Glutamatergic neuron (in vitro differentiated cells): Measurements from ENCODE around the gene RCSD1. TPM values are rescaled to one million over a fixed set of nuclear protein-coding genes. Genes with fewer than 3 reads are reported as not detected.

Source experiments
- DNase-seq: peaks from one replicate; pipeline ENCODE4 v3.0.0; 2022
- H3K27ac Mint-ChIP-seq: one replicate; pipeline ENCODE4 v1.8.0; 2020; ENCODE audit warnings: mild to moderate bottlenecking, mixed read lengths, inconsistent platforms; ENCODE audit not compliant: unreplicated experiment
- H3K27me3 Mint-ChIP-seq: one replicate; pipeline ENCODE4 v1.8.0; 2020; ENCODE audit warnings: mild to moderate bottlenecking, moderate library complexity, mixed read lengths, inconsistent platforms; ENCODE audit not compliant: unreplicated experiment
- H3K36me3 Mint-ChIP-seq: one replicate; pipeline ENCODE4 v1.8.0; 2020; ENCODE audit warnings: mild to moderate bottlenecking, mixed read lengths, inconsistent platforms; ENCODE audit not compliant: unreplicated experiment
- H3K4me1 Mint-ChIP-seq: one replicate; pipeline ENCODE4 v1.8.0; 2020; ENCODE audit warnings: mild to moderate bottlenecking, low read depth, mixed read lengths, inconsistent platforms; ENCODE audit not compliant: unreplicated experiment
- H3K4me3 Mint-ChIP-seq: one replicate; pipeline ENCODE4 v1.8.0; 2020; ENCODE audit warnings: mild to moderate bottlenecking, mixed read lengths, inconsistent platforms; ENCODE audit not compliant: unreplicated experiment
- H3K9me3 Mint-ChIP-seq: one replicate; pipeline ENCODE4 v1.8.0; 2020; ENCODE audit warnings: mild to moderate bottlenecking, moderate library complexity, mixed read lengths, inconsistent platforms; ENCODE audit not compliant: unreplicated experiment
- total RNA-seq: library from RNA; stranded (reverse); fragmentation: NEBNext Ultra II Directional; extraction: Animal tissue kit (Norgen Biotek cat#: 25700); gene quantifications from one replicate; pipeline ENCODE4 v1.2.1, GENCODE V29; 2021; ENCODE audit not compliant: unreplicated experiment
- TF ChIP-seq, protein P1 (sequence below): fragments of 200-600 bp; sonication (generic); IDR thresholded peaks from one replicate; pipeline ENCODE4 v1.5.0; 2021; ENCODE audit not compliant: partially characterized antibody, unreplicated experiment

RCSD1 gene
- total RNA-seq, 1 donor from 2014 or later: not detected

DNA sequence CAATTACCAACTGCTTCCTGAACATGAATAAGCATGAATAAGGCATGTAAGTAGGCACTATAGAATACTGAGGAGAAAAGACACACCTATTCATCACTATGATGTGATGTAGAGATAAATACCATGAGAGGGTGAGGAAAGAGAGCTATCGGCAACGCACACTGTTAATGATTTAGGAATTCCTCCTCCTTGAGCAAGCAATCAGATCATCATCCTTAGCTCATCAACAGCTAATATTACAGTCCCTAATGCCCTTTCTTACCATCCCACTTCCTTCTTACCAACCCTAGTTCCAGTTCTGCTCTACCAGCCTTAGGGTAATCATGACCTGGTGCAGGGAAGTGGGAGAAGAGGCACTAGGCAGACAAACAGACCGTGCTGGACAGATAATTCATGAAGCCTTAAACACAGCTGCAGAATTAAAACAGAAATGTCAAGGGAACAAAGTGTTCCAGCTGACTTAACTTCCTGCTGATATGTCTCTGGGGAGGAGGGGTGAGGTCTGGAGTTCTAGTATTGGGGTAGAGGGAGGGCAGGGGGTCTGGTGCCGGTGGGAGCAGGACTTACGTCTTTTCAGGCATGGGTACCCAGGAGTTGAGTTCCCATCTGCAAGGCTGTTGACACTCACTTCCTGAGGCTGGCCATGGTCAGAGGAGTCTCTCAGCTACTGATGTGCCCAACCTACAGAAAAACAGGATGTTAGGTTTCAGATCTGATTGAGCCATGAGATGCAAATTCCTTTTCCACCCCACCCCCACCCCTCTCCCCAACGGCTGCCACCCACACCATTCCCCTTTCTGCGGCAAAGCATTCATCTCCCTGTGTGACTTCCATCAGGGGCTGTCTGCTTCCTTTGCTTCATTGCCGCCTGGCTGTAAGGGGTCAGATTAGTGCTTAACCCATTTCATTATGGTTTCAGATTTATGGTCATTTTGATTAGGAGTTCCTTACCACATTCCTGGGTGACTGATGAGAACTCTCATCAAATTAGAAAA is 12.6 kb upstream of the RCSD1 start:
- no peak overlapping the region for H3K27ac Mint-ChIP-seq
- H3K36me3 Mint-ChIP-seq: peaks cover 9% of the 10 kb centered on the region
- DNase-seq: no peak
- H3K4me1 Mint-ChIP-seq: peaks cover 8% of the 10 kb centered on the region
- TF ChIP-seq, protein P1, sequence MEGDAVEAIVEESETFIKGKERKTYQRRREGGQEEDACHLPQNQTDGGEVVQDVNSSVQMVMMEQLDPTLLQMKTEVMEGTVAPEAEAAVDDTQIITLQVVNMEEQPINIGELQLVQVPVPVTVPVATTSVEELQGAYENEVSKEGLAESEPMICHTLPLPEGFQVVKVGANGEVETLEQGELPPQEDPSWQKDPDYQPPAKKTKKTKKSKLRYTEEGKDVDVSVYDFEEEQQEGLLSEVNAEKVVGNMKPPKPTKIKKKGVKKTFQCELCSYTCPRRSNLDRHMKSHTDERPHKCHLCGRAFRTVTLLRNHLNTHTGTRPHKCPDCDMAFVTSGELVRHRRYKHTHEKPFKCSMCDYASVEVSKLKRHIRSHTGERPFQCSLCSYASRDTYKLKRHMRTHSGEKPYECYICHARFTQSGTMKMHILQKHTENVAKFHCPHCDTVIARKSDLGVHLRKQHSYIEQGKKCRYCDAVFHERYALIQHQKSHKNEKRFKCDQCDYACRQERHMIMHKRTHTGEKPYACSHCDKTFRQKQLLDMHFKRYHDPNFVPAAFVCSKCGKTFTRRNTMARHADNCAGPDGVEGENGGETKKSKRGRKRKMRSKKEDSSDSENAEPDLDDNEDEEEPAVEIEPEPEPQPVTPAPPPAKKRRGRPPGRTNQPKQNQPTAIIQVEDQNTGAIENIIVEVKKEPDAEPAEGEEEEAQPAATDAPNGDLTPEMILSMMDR: no peak
- H3K27me3 Mint-ChIP-seq: peaks cover 2% of the 10 kb centered on the region
- peaks cover 4% of the 10 kb centered on the region for H3K9me3 Mint-ChIP-seq
- H3K4me3 Mint-ChIP-seq: no peak overlapping the region

DNA sequence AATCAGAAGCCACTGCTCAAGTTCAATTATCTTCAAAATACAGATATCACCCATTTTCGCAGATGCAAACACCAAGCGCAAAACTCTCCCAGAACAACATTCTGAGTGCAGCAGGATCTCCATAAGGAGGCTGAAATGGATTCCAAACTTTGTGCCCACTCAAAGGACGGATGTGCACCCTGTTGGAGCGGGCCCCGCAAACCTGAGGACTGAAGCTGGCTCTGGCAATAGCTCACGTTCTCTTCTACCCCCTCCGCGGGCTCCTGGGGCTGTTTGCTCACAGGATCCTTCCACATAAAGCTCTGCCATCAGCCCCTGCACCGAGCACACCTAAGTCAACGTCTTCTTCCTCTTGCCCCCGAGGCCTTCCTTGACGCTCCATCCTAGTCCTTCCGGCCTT is 11.7 kb upstream of the RCSD1 start:
- H3K36me3 Mint-ChIP-seq: peaks cover 9% of the 10 kb centered on the region
- H3K27me3 Mint-ChIP-seq: peaks cover 2% of the 10 kb centered on the region
- TF ChIP-seq, protein P1: no peak
- H3K27ac Mint-ChIP-seq: no peak overlapping the region
- no peak for DNase-seq
- peaks cover 4% of the 10 kb centered on the region for H3K9me3 Mint-ChIP-seq
- peaks cover 8% of the 10 kb centered on the region for H3K4me1 Mint-ChIP-seq
- H3K4me3 Mint-ChIP-seq: no peak overlapping the region

DNA sequence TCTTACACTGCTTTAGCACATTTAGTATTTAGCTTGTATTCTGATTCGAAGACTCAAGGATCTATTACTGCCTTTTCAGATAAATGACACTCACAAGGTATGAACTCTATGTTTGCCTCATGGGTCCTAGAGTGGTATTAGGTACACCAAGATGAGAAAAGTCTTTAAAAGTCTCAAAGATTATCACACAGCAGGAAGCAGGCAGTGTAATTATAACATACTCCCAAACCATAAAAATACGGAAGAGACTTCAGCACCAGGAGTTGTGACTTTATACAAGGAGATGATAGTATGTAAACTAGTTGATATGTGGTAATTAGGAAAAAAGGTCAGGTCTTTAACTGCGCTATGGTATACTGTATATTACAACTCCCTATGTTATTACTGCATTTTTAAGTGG is 11.2 kb upstream of the RCSD1 start:
- H3K9me3 Mint-ChIP-seq: peaks cover 4% of the 10 kb centered on the region
- TF ChIP-seq, protein P1: no peak
- no peak overlapping the region for H3K27ac Mint-ChIP-seq
- peaks cover 9% of the 10 kb centered on the region for H3K36me3 Mint-ChIP-seq
- no peak overlapping the region for H3K4me3 Mint-ChIP-seq
- peaks cover 8% of the 10 kb centered on the region for H3K4me1 Mint-ChIP-seq
- no peak for DNase-seq
- H3K27me3 Mint-ChIP-seq: peaks cover 2% of the 10 kb centered on the region

DNA sequence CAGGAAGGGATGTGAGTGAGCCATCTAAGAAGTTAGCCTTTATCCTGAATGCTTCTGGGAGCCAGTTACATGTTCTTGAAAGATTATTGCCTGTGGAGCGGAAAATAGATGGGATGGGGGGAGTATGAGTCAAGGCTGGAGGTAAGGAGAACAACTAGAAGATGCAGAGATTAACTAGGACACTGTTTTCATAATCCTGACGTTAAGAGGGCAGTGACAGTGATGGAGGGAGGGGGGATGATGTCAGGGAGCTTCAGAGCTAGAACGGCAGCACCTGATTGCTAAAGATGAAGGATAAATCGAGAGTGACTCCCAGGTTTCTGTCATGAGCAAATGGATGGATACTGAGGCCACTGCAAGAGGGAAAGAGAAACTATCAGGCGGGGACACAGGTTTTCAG is 10.0 kb upstream of the RCSD1 start:
- Mint-ChIP-seq H3K36me3 (peaks cover 5% of the 10 kb centered on the region), H3K4me3 (no peak overlapping the region), H3K9me3 (peaks cover 2% of the 10 kb centered on the region), H3K4me1 (peaks cover 8% of the 10 kb centered on the region), H3K27ac (no peak overlapping the region), H3K27me3 (peaks cover 5% of the 10 kb centered on the region)
- TF ChIP-seq, protein P1: no peak
- DNase-seq: no peak

DNA sequence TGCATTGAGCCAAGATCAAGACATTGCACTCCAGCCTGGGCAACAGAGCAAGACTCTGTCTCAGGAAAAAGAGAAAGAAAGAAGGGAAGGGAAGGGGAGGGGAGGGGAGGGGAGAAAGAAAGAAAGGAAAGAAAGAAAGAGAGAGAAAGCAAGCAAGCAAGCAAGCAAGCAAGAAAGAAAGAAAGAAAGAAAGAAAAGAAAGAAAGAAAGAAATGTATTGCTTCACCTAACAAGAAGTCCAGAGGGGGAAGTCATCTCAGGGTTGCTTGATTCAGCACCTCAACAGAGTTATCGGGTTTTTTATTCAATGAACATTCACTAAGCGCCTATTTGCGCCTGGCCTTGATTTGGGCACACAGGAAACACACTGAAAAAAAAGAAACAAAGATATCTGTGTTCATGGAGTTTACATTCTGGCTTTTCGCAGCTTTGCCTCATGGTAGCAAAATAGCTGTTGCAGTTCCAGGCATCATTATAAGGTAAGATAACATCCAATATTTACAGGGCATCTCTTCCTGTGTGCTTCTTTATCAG is 8.2 kb upstream of the RCSD1 start:
- Mint-ChIP-seq H3K27me3 (peaks cover 6% of the 10 kb centered on the region), H3K4me1 (peaks cover 9% of the 10 kb centered on the region), H3K9me3 (peaks cover 2% of the 10 kb centered on the region), H3K27ac (no peak overlapping the region), H3K36me3 (no peaks in the 10 kb centered on the region), H3K4me3 (no peak overlapping the region)
- DNase-seq: no peak
- TF ChIP-seq, protein P1: no peak
